Purkinje cell (primary cell): Measurements from ENCODE around the gene CXorf65. TPM values are rescaled to one million over a fixed set of nuclear protein-coding genes. Genes with fewer than 3 reads are reported as not detected.

ENCODE experiments used
- polyA plus RNA-seq: library from polyadenylated mRNA; unstranded; fragments of >200 nt; fragmentation: Nextera tagmentation; gene quantifications from 2 replicates; pipeline ENCODE4 v1.2.1, GENCODE V29; 2014

Gene CXorf65
- polyA plus RNA-seq, result not detected in 2 replicates

DNA sequence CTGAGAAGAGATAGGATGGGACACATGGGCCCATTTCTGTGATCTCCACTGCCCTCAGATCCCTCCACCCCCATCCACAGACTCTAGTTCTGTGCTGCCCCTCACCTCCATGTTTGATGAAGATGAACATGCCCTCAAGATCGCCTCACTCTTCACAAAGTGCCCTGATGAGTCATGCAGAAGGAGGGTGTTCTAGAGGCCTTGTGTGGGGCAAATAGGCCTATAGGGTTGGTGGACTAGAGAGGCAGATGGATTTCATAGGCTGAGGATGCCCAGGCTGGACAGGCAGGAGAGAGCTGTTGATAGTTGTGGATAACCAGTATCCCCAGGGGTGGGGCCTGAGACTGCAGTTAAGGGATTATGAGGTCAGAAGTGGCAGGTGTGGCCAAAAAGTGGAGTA, at the start of gene CXorf65:
Gene CXorf65, minus strand, starts transcription at position 314 of the 400 bp plus-strand sequence. Its CDS starts 184 bp downstream, at position 130.

DNA sequence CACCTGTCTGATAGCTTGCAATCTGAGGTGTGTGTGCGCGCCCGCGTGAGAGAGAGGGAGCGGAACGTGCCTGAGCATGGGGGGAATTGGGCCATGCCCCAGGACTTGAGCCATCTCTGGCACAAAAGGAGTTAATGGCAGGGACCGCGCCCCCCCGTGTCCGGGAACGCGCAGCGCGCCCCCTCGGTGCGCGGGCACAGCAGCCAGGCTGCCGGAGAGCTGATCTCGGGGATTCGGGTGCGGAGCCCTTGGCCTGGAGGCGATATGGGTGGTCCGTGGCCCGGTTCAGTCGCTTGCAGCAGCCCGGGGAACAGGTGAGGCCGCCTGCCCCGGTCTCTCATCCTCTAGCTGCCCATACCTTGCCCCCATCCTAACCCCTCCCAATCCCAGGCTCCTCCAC, 38.1 kb upstream of the CXorf65 start, which contains the start of gene NLGN3:
Gene NLGN3, plus strand, starts transcription at position 191 of the 400 bp plus-strand sequence. CDS start 2,909 bp downstream, outside the sequence.

DNA sequence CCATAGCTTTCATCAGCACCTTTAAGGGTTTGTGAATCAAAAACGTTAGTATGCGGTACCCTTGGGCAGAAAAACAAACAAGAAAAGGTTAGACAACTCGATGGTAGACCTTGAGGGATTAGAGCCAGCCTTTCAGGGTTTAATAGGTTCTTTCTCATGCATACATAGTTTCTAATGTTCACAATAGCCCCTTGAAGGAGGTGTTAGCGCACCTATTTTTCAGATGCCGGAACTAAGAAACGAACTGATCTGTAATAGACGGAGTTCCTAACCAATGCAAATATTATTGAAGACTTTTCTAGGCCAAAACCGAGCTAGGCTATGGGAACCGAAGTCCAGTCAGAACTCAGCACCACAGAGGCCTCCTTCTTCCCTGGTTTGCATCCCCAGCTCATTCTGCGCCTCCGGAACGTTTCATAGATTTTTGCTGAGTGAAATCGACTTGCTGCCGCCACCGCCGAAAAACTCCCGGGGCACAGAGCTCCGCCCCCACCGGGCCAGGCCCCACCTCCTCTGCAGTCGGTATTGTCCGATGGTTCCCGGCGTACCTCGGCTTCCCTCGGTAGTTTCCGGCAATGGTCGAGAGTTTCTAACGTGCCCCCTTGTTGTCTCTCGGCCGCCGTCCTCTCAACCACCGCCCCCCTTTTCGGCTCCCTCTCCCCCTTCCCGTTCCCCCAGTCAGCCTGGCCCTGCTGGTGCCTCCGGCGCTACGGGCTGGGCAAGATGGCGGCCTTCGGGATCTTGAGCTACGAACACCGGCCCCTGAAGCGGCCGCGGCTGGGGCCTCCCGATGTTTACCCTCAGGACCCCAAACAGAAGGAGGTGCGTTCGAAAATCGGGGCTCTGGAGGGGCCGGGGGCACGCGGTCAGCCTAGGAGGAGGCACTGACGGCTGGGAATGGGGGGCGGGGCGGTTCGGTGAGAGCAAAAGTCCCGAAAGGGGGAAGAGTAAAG, 11.8 kb upstream of the CXorf65 start, which contains the start of gene MED12:
Gene MED12, plus strand, starts transcription at position 565 of the 953 bp plus-strand sequence. Its CDS starts 159 bp downstream, at position 724.

DNA sequence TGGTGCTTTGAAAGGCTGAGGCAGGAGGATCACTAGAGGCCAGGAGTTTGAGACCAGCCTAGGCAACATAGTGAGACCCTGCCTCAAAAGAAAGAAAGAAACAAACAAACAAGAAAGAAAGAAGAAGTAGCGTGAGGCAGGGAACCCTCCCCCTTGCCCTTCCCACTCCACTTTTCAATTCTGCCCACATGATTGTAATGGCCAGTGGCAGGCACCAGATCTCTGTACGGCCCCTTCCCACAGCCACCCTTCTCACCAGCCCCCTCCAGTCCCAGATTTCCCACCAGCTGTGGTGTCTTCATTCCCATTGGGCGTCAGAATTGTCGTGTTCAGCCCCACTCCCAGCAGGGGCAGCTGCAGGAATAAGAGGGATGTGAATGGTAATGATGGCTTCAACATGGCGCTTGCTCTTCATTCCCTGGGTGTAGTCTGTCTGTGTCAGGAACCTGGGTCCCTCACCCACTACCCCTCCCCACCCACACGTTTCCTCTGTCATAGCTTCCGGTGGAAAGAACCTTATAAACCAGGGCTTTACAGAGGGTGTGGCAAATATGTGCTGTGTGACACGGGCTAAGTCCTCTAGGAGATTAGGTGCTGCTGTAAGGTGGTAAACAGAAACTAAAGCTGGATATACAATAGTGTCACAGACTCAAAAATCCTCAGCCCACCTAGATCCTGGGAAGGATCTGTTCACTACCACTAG, 4.8 kb upstream of the CXorf65 start, which contains the start of gene IL2RG:
Gene IL2RG, minus strand, starts transcription at position 437 of the 703 bp plus-strand sequence. Its CDS starts 38 bp downstream, at position 399.

DNA sequence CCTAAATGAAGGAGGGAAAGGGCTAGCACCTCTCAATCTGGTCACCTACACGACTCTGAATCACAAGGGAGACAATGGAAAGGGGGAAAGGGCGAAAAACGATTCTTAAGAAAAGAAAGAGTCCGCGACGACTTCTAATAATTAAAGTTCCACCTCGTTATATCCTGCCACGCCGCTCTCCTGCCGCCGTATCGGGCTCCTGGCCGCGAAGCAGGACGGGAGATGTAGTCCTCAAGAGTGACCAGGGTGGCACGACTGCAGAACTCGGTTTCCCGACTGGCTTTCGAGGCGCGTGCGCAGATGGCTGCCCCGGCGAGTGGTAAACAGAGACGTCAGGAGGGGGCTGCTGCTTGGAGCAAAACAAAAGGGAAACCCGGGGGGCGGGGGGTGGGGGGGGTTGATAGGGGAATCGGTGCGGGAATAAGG, 11.0 kb downstream of the CXorf65 start, which contains the start of gene FOXO4:
Gene FOXO4, plus strand, starts transcription at position 297 of the 426 bp plus-strand sequence. CDS start 678 bp downstream, outside the sequence.

DNA sequence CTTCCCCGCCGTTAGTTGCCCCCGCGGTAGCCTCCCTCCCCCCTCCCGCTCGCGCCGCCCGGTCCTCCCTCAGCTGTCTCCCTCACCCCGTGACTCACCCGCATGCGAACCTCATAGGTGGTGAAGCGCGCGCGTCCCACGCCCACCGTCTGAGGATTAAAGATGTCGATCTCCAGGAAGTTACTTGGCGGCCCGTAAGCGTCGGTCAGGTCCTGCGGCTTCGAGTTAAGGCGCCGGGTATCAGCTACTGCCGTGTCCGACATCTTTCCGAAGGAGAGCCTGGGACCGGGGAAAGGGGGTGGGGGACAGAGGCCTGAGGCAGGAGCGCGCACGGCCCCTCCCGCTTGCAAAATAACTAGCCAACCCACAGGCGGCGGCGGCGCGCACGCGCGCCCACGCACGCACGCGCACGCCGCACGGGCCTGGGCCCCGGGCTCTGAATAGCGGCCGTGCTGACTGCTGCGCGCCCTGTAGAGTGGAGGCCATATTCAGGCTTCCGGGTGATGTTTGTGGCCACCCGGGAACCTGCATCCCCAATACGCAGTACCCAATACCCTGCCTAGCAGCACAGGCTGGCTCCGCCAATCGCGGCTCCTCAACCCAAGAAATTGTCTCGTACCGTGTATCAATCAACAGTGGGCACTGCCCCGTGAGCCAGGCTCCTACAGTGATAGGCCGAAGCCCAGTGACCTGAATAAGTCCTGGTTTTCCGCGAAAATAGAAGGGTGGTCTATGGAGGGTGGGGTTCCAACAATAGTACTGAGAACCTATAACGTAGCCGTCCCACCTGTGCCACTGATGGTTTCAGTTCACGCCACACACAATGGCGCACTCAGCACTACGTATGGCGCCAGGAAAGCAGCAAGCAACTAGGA, 38.3 kb downstream of the CXorf65 start, which contains the start of gene SNX12:
Gene SNX12, minus strand, starts transcription at position 291 of the 875 bp plus-strand sequence. Its CDS starts 28 bp downstream, at position 263.

Other genes starting within 250 kb of the CXorf65 start
- not detected in 2 replicates for gene TEX11, start 198.0 kb downstream of the CXorf65 start, polyA plus RNA-seq
- gene SLC7A3, start 175.6 kb downstream of the CXorf65 start, polyA plus RNA-seq, result not detected in 2 replicates
- 22.0 and 41.6 TPM in 2 replicates for gene SNX12, start 38.4 kb downstream of the CXorf65 start, polyA plus RNA-seq
- not detected in 2 replicates for gene FOXO4, start 10.9 kb downstream of the CXorf65 start, polyA plus RNA-seq
- not detected in 2 replicates for gene IL2RG, start 4.8 kb upstream of the CXorf65 start, polyA plus RNA-seq
- 0.77 and 1.0 TPM in 2 replicates for gene MED12, start 11.9 kb upstream of the CXorf65 start, polyA plus RNA-seq
- 16.1 and 16.4 TPM in 2 replicates for gene NLGN3, start 38.1 kb upstream of the CXorf65 start, polyA plus RNA-seq
- 1.0 TPM in 1 of 2 replicates, not detected in the other for gene GJB1, start 116.5 kb upstream of the CXorf65 start, polyA plus RNA-seq
- 4.8 and 5.6 TPM in 2 replicates for gene ZMYM3, start 147.4 kb upstream of the CXorf65 start, polyA plus RNA-seq
- gene NONO, start 176.9 kb upstream of the CXorf65 start, polyA plus RNA-seq, result 68.0 and 71.7 TPM in 2 replicates
- not detected in 2 replicates for gene ITGB1BP2, start 195.0 kb upstream of the CXorf65 start, polyA plus RNA-seq